Muscle layer of duodenum (tissue), 2 donors: ENCODE results near the gene MGST2.

ENCODE experiments used
- H3K27ac ChIP-seq: one replicate; pipeline ENCODE4 v1.7.0; 2013; ENCODE audit warnings: mild to moderate bottlenecking, low read length
- H3K27me3 ChIP-seq: one replicate; pipeline ENCODE4 v1.7.0; 2013; ENCODE audit warnings: low read depth, mild to moderate bottlenecking, control low read depth, low read length
- H3K36me3 ChIP-seq, 2 donors: one replicate each; pipeline ENCODE4 v1.7.0; 2013; ENCODE audit warnings: low read length in 2 of 2, control low read depth in 1 of 2, mild to moderate bottlenecking in 1 of 2; ENCODE audit not compliant: insufficient read depth in 2 of 2, control insufficient read depth in 1 of 2
- H3K4me1 ChIP-seq, 2 donors: one replicate each; pipeline ENCODE4 v1.7.0; 2013; ENCODE audit warnings: low read length in 2 of 2, mild to moderate bottlenecking in 2 of 2, control low read depth in 1 of 2, moderate library complexity in 1 of 2; ENCODE audit not compliant: insufficient read depth in 2 of 2, control insufficient read depth in 1 of 2
- H3K4me3 ChIP-seq, 2 donors: one replicate each; pipeline ENCODE4 v1.7.0; 2013; ENCODE audit warnings: low read length in 2 of 2, low read depth in 1 of 2, mild to moderate bottlenecking in 1 of 2
- H3K9me3 ChIP-seq, 2 donors: one replicate each; pipeline ENCODE4 v1.7.0; 2013; ENCODE audit warnings: low read length in 2 of 2, control low read depth in 1 of 2, mild to moderate bottlenecking in 1 of 2; ENCODE audit not compliant: control insufficient read depth in 1 of 2
- donor health status: healthy.

Gene MGST2

GRCh38 chr4:139715746-139716391 is 50.2 kb downstream of the MGST2 start:
- peaks cover 0 to 8% of the 10 kb centered on the region in 2 donors for H3K4me1 ChIP-seq
- no peaks in the 10 kb centered on the region for H3K27me3 ChIP-seq
- peaks cover 13 to 14% of the 10 kb centered on the region in 2 donors for H3K36me3 ChIP-seq
- no peaks in the 10 kb centered on the region for H3K9me3 ChIP-seq
- no peak overlapping the region for H3K4me3 ChIP-seq
- H3K27ac ChIP-seq, result no peak overlapping the region

GRCh38 chr4:139718358-139718757 is 52.7 kb downstream of the MGST2 start:
- H3K36me3 ChIP-seq, result peaks cover 13 to 14% of the 10 kb centered on the region in 2 donors
- no peaks in the 10 kb centered on the region for H3K4me1 ChIP-seq
- H3K27ac ChIP-seq, result no peak overlapping the region
- H3K27me3 ChIP-seq, result no peaks in the 10 kb centered on the region
- H3K4me3 ChIP-seq, result no peak overlapping the region
- H3K9me3 ChIP-seq, result no peaks in the 10 kb centered on the region

- Histone ChIP-seq H3K27me3 (no peaks in the 10 kb centered on the region), H3K4me3 (no peak overlapping the region), H3K36me3 (peaks cover 13 to 14% of the 10 kb centered on the region in 2 donors), H3K4me1 (no peaks in the 10 kb centered on the region), H3K27ac (no peak overlapping the region), H3K9me3 (no peaks in the 10 kb centered on the region)
Observed at GRCh38 chr4:139718833-139719232, 53.2 kb downstream of the MGST2 start.

GRCh38 chr4:139719381-139720101 is 53.9 kb downstream of the MGST2 start:
- H3K36me3 ChIP-seq, result peaks cover 13 to 14% of the 10 kb centered on the region in 2 donors
- H3K9me3 ChIP-seq, result no peaks in the 10 kb centered on the region
- no peak overlapping the region for H3K4me3 ChIP-seq
- no peaks in the 10 kb centered on the region for H3K27me3 ChIP-seq
- H3K4me1 ChIP-seq, result no peaks in the 10 kb centered on the region
- no peak overlapping the region for H3K27ac ChIP-seq

GRCh38 chr4:139720806-139721205 is 55.2 kb downstream of the MGST2 start:
- Histone ChIP-seq H3K36me3 (peaks cover 19 to 22% of the 10 kb centered on the region in 2 donors), H3K9me3 (no peaks in the 10 kb centered on the region), H3K27ac (no peak overlapping the region), H3K4me1 (no peaks in the 10 kb centered on the region), H3K4me3 (no peak overlapping the region), H3K27me3 (no peaks in the 10 kb centered on the region)

DNA sequence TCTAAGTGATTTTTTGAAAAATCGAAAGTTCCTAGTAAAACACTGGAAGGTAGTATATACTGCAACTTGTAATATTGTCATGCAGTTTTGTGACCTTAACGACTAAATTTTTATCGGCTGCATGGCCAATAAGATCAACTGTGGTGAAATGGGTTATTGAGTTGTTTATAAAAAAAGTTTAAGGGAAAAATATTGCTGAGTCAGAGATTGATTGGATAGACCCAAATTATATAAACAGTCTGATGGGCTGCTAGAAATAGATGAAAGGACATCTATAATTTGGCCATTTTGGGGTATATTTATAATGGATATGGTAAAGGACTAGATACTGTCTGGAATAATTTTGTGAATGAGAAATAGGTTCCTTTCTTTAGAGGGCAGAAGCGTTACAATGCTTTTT is 56.2 kb downstream of the MGST2 start:
- no peak overlapping the region for H3K4me3 ChIP-seq
- H3K27me3 ChIP-seq, result no peaks in the 10 kb centered on the region
- peaks cover 19 to 31% of the 10 kb centered on the region in 2 donors for H3K36me3 ChIP-seq
- H3K27ac ChIP-seq, result no peak overlapping the region
- no peaks in the 10 kb centered on the region for H3K4me1 ChIP-seq
- no peaks in the 10 kb centered on the region for H3K9me3 ChIP-seq

GRCh38 chr4:139725236-139725635 is 59.6 kb downstream of the MGST2 start:
- Histone ChIP-seq H3K27me3 (no peaks in the 10 kb centered on the region), H3K4me1 (no peaks in the 10 kb centered on the region), H3K36me3 (peaks cover 5 to 24% of the 10 kb centered on the region in 2 donors), H3K27ac (no peak overlapping the region), H3K4me3 (no peak overlapping the region), H3K9me3 (no peaks in the 10 kb centered on the region)

DNA sequence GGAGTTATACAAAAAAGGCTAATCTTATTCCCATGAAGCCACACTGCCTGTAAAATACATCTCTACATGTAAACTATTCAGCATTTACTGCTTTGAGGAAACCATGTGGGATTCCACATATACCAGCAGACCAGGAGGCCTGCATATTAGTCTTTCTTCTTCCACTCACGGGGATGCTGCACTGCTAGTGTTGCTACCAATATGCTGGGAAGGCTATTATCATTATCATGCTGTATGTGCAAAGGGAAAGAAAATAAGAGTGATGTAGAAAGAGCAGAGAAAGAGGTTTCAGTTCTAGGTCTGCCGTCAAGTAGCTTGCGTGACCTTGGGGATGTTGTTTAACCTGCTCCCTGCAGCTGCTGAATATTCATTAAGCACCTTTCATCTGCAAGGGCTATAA is 61.0 kb downstream of the MGST2 start:
- no peak overlapping the region for H3K27ac ChIP-seq
- peaks cover 5 to 24% of the 10 kb centered on the region in 2 donors for H3K36me3 ChIP-seq
- no peaks in the 10 kb centered on the region for H3K9me3 ChIP-seq
- no peak overlapping the region for H3K4me3 ChIP-seq
- no peaks in the 10 kb centered on the region for H3K4me1 ChIP-seq
- no peaks in the 10 kb centered on the region for H3K27me3 ChIP-seq

- no peaks in the 10 kb centered on the region for H3K9me3 ChIP-seq
- no peaks in the 10 kb centered on the region for H3K27me3 ChIP-seq
- no peak overlapping the region for H3K27ac ChIP-seq
- peaks cover 5 to 24% of the 10 kb centered on the region in 2 donors for H3K36me3 ChIP-seq
- no peak overlapping the region for H3K4me3 ChIP-seq
- no peaks in the 10 kb centered on the region for H3K4me1 ChIP-seq
Observed at GRCh38 chr4:139728146-139728545, 62.5 kb downstream of the MGST2 start.

GRCh38 chr4:139728840-139729239 is 63.2 kb downstream of the MGST2 start:
- H3K27me3 ChIP-seq, result no peaks in the 10 kb centered on the region
- H3K27ac ChIP-seq, result no peak overlapping the region
- no peak overlapping the region for H3K4me3 ChIP-seq
- H3K36me3 ChIP-seq, result peaks cover 5 to 24% of the 10 kb centered on the region in 2 donors
- H3K9me3 ChIP-seq, result no peaks in the 10 kb centered on the region
- peaks cover 0 to under 1% of the 10 kb centered on the region in 2 donors for H3K4me1 ChIP-seq

GRCh38 chr4:139732991-139733570 is 67.5 kb downstream of the MGST2 start:
- Histone ChIP-seq H3K4me1 (peaks cover 3 to 5% of the 10 kb centered on the region in 2 donors), H3K27ac (no peak overlapping the region), H3K4me3 (no peak overlapping the region), H3K9me3 (no peaks in the 10 kb centered on the region), H3K27me3 (no peaks in the 10 kb centered on the region), H3K36me3 (peaks cover 0 to 6% of the 10 kb centered on the region in 2 donors)
